ENCODE measurements around the gene KDF1. TPM values are rescaled to one million over a fixed set of nuclear protein-coding genes. Genes with fewer than 3 reads are reported as not detected.
"Not testable (repeated sequence)": the region's sequence is repeated elsewhere in the genome, so short reads cannot be mapped to it uniquely, and the experiment has no call there.

Gene KDF1
- polyA plus RNA-seq, 10 donors: 1.5 to 1.6 TPM; not detected in 8

GRCh38 chr1:26959270-26959669 lies 998 bp downstream of the KDF1 start:
- no peak for DNase-seq

GRCh38 chr1:26957306-26957705 lies 3.0 kb downstream of the KDF1 start:
- DNase-seq: no peak

- DNase-seq: no peak
Measured at GRCh38 chr1:26956321-26956720, 3.9 kb downstream of the KDF1 start.

- DNase-seq: no peak
Measured at GRCh38 chr1:26953374-26953773, 6.9 kb downstream of the KDF1 start.

GRCh38 chr1:26951821-26952497 lies 8.3 kb downstream of the KDF1 start:
- no peak for DNase-seq

- DNase-seq: no peak
Measured at GRCh38 chr1:26951216-26951615, 9.1 kb downstream of the KDF1 start.

- no peak for DNase-seq
Measured at GRCh38 chr1:26950602-26951001, 9.7 kb downstream of the KDF1 start.

- no peak for DNase-seq
Measured at GRCh38 chr1:26949926-26950319, 10.3 kb downstream of the KDF1 start.

- no peak for DNase-seq
Measured at GRCh38 chr1:26949266-26949925, 10.9 kb downstream of the KDF1 start.

- DNase-seq: not testable (repeated sequence)
Measured at GRCh38 chr1:26948725-26949057, 11.6 kb downstream of the KDF1 start.

GRCh38 chr1:26946270-26946669 lies 14.0 kb downstream of the KDF1 start:
- no peak for DNase-seq

- no peak for DNase-seq
Measured at GRCh38 chr1:26945728-26946127, 14.5 kb downstream of the KDF1 start.

GRCh38 chr1:26945138-26945537 lies 15.1 kb downstream of the KDF1 start:
- DNase-seq: no peak

- DNase-seq: no peak
Measured at GRCh38 chr1:26942656-26943055, 17.6 kb downstream of the KDF1 start.

GRCh38 chr1:26941311-26941710 lies 19.0 kb downstream of the KDF1 start:
- DNase-seq: no peak

- no peak for DNase-seq
Measured at GRCh38 chr1:26938659-26939025, 21.6 kb downstream of the KDF1 start.

GRCh38 chr1:26938004-26938658 lies 22.1 kb downstream of the KDF1 start:
- no peak for DNase-seq

- DNase-seq: no peak
Measured at GRCh38 chr1:26936823-26937222, 23.4 kb downstream of the KDF1 start.

GRCh38 chr1:26932531-26932930 lies 27.7 kb downstream of the KDF1 start:
- DNase-seq: no peak

- DNase-seq: no peak
Measured at GRCh38 chr1:26923711-26924110, 36.6 kb downstream of the KDF1 start.

- no peak for DNase-seq
Measured at GRCh38 chr1:26922901-26923300, 37.4 kb downstream of the KDF1 start.

GRCh38 chr1:26922431-26922729 lies 37.9 kb downstream of the KDF1 start:
- no peak for DNase-seq

GRCh38 chr1:26921540-26922430 lies 38.5 kb downstream of the KDF1 start, which contains the start of gene NUDC:
Gene NUDC, plus strand, starts transcription at chr1:26921743. Its CDS starts 106 bp downstream, at chr1:26921849.
- peak; percentile 97 to 99 (median 97) for DNase-seq

Data from muscle of back (tissue), 11 donors.